Measurements from ENCODE around the gene TTYH3. TPM values are rescaled to one million over a fixed set of nuclear protein-coding genes. Genes with fewer than 3 reads are reported as not detected.
A peak's percentile ranks its signal among the peaks of the same experiment; 100 is the strongest.

TTYH3 gene
- total and polyA plus RNA-seq, 2 donors (not counting 1 experiment from before 2014, with no cell fraction given): 17.4 to 19.7 TPM

GRCh38 chr7:2680256-2680655 is 48.5 kb downstream of the TTYH3 start:
- Histone ChIP-seq H3K4me2 (ENCODE audit: extremely low read depth, insufficient read depth, low read length) (no peak overlapping the region), H4K20me1 (ENCODE audit: control insufficient read depth, extremely low read depth, insufficient read depth, low read length) (no peaks in the 10 kb centered on the region), H3K4me3 (replicated peaks in 1 of 4; ENCODE audit: control extremely low read depth in 1 of 4, insufficient read depth in 1 of 4, low read depth in 3 of 4, low read length in 4 of 4) (no peak overlapping the region), H2AFZ (ENCODE audit: low read length) (no peak overlapping the region), H3K27ac (ENCODE audit: insufficient read depth, low read length) (no peak overlapping the region), H3K9ac (ENCODE audit: insufficient read depth, low read length) (no peak overlapping the region), H3K36me3 (ENCODE audit: control insufficient read depth, insufficient read depth, low read length) (no peaks in the 10 kb centered on the region), H3K27me3 (ENCODE audit: control insufficient read depth, insufficient read depth, low read length) (no peaks in the 10 kb centered on the region), H3K79me2 (ENCODE audit: control insufficient read depth, insufficient read depth, low read length) (no peaks in the 10 kb centered on the region), H3K9me3 (ENCODE audit: control insufficient read depth, insufficient read depth, low read depth, low read length) (no peaks in the 10 kb centered on the region), H3K4me1 (ENCODE audit: control insufficient read depth, extremely low read depth, insufficient read depth, low read length) (no peaks in the 10 kb centered on the region)
- TF ChIP-seq, protein P1, sequence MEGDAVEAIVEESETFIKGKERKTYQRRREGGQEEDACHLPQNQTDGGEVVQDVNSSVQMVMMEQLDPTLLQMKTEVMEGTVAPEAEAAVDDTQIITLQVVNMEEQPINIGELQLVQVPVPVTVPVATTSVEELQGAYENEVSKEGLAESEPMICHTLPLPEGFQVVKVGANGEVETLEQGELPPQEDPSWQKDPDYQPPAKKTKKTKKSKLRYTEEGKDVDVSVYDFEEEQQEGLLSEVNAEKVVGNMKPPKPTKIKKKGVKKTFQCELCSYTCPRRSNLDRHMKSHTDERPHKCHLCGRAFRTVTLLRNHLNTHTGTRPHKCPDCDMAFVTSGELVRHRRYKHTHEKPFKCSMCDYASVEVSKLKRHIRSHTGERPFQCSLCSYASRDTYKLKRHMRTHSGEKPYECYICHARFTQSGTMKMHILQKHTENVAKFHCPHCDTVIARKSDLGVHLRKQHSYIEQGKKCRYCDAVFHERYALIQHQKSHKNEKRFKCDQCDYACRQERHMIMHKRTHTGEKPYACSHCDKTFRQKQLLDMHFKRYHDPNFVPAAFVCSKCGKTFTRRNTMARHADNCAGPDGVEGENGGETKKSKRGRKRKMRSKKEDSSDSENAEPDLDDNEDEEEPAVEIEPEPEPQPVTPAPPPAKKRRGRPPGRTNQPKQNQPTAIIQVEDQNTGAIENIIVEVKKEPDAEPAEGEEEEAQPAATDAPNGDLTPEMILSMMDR (conservative IDR thresholded peaks at IDR 0.05 in 1 of 2, IDR thresholded peaks at IDR 0.05 in 1 of 2; ENCODE audit: low read depth in 1 of 2, low read length in 2 of 2): no peak
- TF ChIP-seq EZH2 (IDR thresholded peaks at IDR 0.05; ENCODE audit: low read length, missing control alignments): no peak
- DNase-seq (ENCODE audit: low read depth in 2 of 2): no peak

- DNase-seq (ENCODE audit: low read depth in 2 of 2): peak; percentile 45 to 62
- H3K36me3 ChIP-seq (ENCODE audit: control insufficient read depth, insufficient read depth, low read length): no peaks in the 10 kb centered on the region
- no peaks in the 10 kb centered on the region for H3K4me1 ChIP-seq (ENCODE audit: control insufficient read depth, extremely low read depth, insufficient read depth, low read length)
- no peak overlapping the region for H3K4me3 ChIP-seq (replicated peaks in 1 of 4; ENCODE audit: control extremely low read depth in 1 of 4, insufficient read depth in 1 of 4, low read depth in 3 of 4, low read length in 4 of 4)
- no peak overlapping the region for H3K4me2 ChIP-seq (ENCODE audit: extremely low read depth, insufficient read depth, low read length)
- H3K9me3 ChIP-seq (ENCODE audit: control insufficient read depth, insufficient read depth, low read depth, low read length): no peaks in the 10 kb centered on the region
- H2AFZ ChIP-seq (ENCODE audit: low read length): no peak overlapping the region
- H3K27ac ChIP-seq (ENCODE audit: insufficient read depth, low read length): no peak overlapping the region
- no peaks in the 10 kb centered on the region for H3K79me2 ChIP-seq (ENCODE audit: control insufficient read depth, insufficient read depth, low read length)
- H4K20me1 ChIP-seq (ENCODE audit: control insufficient read depth, extremely low read depth, insufficient read depth, low read length): no peaks in the 10 kb centered on the region
- H3K9ac ChIP-seq (ENCODE audit: insufficient read depth, low read length): no peak overlapping the region
- no peaks in the 10 kb centered on the region for H3K27me3 ChIP-seq (ENCODE audit: control insufficient read depth, insufficient read depth, low read length)
- TF ChIP-seq, protein P1 (conservative IDR thresholded peaks at IDR 0.05 in 1 of 2, IDR thresholded peaks at IDR 0.05 in 1 of 2; ENCODE audit: low read depth in 1 of 2, low read length in 2 of 2): peak; percentile 67 to 68
- TF ChIP-seq EZH2 (IDR thresholded peaks at IDR 0.05; ENCODE audit: low read length, missing control alignments): no peak
Measured at GRCh38 chr7:2680792-2681490, 49.2 kb downstream of the TTYH3 start.

- H3K27me3 ChIP-seq (ENCODE audit: control insufficient read depth, insufficient read depth, low read length): no peaks in the 10 kb centered on the region
- H3K79me2 ChIP-seq (ENCODE audit: control insufficient read depth, insufficient read depth, low read length): no peaks in the 10 kb centered on the region
- H4K20me1 ChIP-seq (ENCODE audit: control insufficient read depth, extremely low read depth, insufficient read depth, low read length): no peaks in the 10 kb centered on the region
- no peaks in the 10 kb centered on the region for H3K9me3 ChIP-seq (ENCODE audit: control insufficient read depth, insufficient read depth, low read depth, low read length)
- H3K4me2 ChIP-seq (ENCODE audit: extremely low read depth, insufficient read depth, low read length): no peak overlapping the region
- TF ChIP-seq, protein P1 (conservative IDR thresholded peaks at IDR 0.05 in 1 of 2, IDR thresholded peaks at IDR 0.05 in 1 of 2; ENCODE audit: low read depth in 1 of 2, low read length in 2 of 2): no peak
- no peak for TF ChIP-seq EZH2 (IDR thresholded peaks at IDR 0.05; ENCODE audit: low read length, missing control alignments)
- no peak for DNase-seq (ENCODE audit: low read depth in 2 of 2)
- no peak overlapping the region for H3K27ac ChIP-seq (ENCODE audit: insufficient read depth, low read length)
- H3K36me3 ChIP-seq (ENCODE audit: control insufficient read depth, insufficient read depth, low read length): no peaks in the 10 kb centered on the region
- H3K4me3 ChIP-seq (replicated peaks in 1 of 4; ENCODE audit: control extremely low read depth in 1 of 4, insufficient read depth in 1 of 4, low read depth in 3 of 4, low read length in 4 of 4): no peak overlapping the region
- no peak overlapping the region for H2AFZ ChIP-seq (ENCODE audit: low read length)
- H3K9ac ChIP-seq (ENCODE audit: insufficient read depth, low read length): no peak overlapping the region
- no peaks in the 10 kb centered on the region for H3K4me1 ChIP-seq (ENCODE audit: control insufficient read depth, extremely low read depth, insufficient read depth, low read length)
Measured at GRCh38 chr7:2681929-2682799, 50.4 kb downstream of the TTYH3 start.

Measured in fibroblast of lung (primary cell).